ENCODE data around the gene GRID2.

Gene GRID2

GRCh38 chr4:93776386-93777080, 1472.8 kb downstream of the GRID2 start:
- no peak for DNase-seq

GRCh38 chr4:93777081-93777460, 1473.3 kb downstream of the GRID2 start:
- DNase-seq: no peak

- DNase-seq: no peak
These were observed 1475.5 kb downstream of the GRID2 start for GRCh38 chr4:93779228-93779627.

- DNase-seq: no peak
These were observed 1476.3 kb downstream of the GRID2 start for GRCh38 chr4:93780080-93780479.

- no peak for DNase-seq
These were observed 1477.4 kb downstream of the GRID2 start for GRCh38 chr4:93781198-93781597.

GRCh38 chr4:93786149-93786548, 1482.4 kb downstream of the GRID2 start:
- no peak for DNase-seq

- DNase-seq: no peak
These were observed 1484.9 kb downstream of the GRID2 start for GRCh38 chr4:93788712-93789111.

- peak in 1 of 2 donors; percentile 73 for DNase-seq
These were observed 1487.9 kb downstream of the GRID2 start for GRCh38 chr4:93791570-93792195.

- no peak for DNase-seq
These were observed 1498.3 kb downstream of the GRID2 start for GRCh38 chr4:93802045-93802444.

GRCh38 chr4:93809773-93810172, 1506.0 kb downstream of the GRID2 start:
- no peak for DNase-seq

- DNase-seq: no peak
These were observed 1506.7 kb downstream of the GRID2 start for GRCh38 chr4:93810340-93810992.

- no peak for DNase-seq
These were observed 1509.3 kb downstream of the GRID2 start for GRCh38 chr4:93813092-93813491.

- no peak for DNase-seq
These were observed 1510.4 kb downstream of the GRID2 start for GRCh38 chr4:93814141-93814540.

GRCh38 chr4:93814722-93815121, 1511.0 kb downstream of the GRID2 start:
- peak in 1 of 2 donors; percentile 78 for DNase-seq
